GM19455 (cell line): Measurements from ENCODE around the gene DIP2C.
"Not testable (repeated sequence)": the region's sequence is repeated elsewhere in the genome, so short reads cannot be mapped to it uniquely, and the experiment has no call there.

Source experiments
- ATAC-seq: cut with Tn5 transposase; IDR thresholded peaks from one replicate; pipeline ENCODE4 v1.9.1; 2021; ENCODE audit not compliant: unreplicated experiment

Gene DIP2C

GRCh38 chr10:485776-486175 lies 203.7 kb downstream of the DIP2C start:
- ATAC-seq: no peak

- ATAC-seq: no peak
Measured at GRCh38 chr10:484925-485661, 204.4 kb downstream of the DIP2C start.

- ATAC-seq: no peak
Measured at GRCh38 chr10:484441-484924, 205.0 kb downstream of the DIP2C start.

GRCh38 chr10:483261-483660 lies 206.2 kb downstream of the DIP2C start:
- ATAC-seq: no peak

GRCh38 chr10:482848-483247 lies 206.6 kb downstream of the DIP2C start:
- no peak for ATAC-seq

GRCh38 chr10:482051-482501 lies 207.4 kb downstream of the DIP2C start:
- no peak for ATAC-seq

- ATAC-seq: no peak
Measured at GRCh38 chr10:481628-482027, 207.8 kb downstream of the DIP2C start.

GRCh38 chr10:480928-481552 lies 208.4 kb downstream of the DIP2C start:
- no peak for ATAC-seq

GRCh38 chr10:480498-480927 lies 209.0 kb downstream of the DIP2C start:
- no peak for ATAC-seq

- ATAC-seq: not testable (repeated sequence)
Measured at GRCh38 chr10:479706-480497, 209.6 kb downstream of the DIP2C start.

GRCh38 chr10:478471-479245 lies 210.8 kb downstream of the DIP2C start:
- ATAC-seq: no peak

- no peak for ATAC-seq
Measured at GRCh38 chr10:477620-478019, 211.8 kb downstream of the DIP2C start.

GRCh38 chr10:476455-476780 lies 213.1 kb downstream of the DIP2C start:
- no peak for ATAC-seq

- no peak for ATAC-seq
Measured at GRCh38 chr10:475709-476454, 213.6 kb downstream of the DIP2C start.

GRCh38 chr10:474946-475345 lies 214.5 kb downstream of the DIP2C start:
- no peak for ATAC-seq

GRCh38 chr10:474406-474805 lies 215.1 kb downstream of the DIP2C start:
- no peak for ATAC-seq

GRCh38 chr10:472241-472910 lies 217.1 kb downstream of the DIP2C start:
- no peak for ATAC-seq

GRCh38 chr10:470339-471003 lies 219.0 kb downstream of the DIP2C start:
- ATAC-seq: no peak

GRCh38 chr10:469947-470338 lies 219.5 kb downstream of the DIP2C start:
- no peak for ATAC-seq
